ENCODE measurements around the gene UCHL1. TPM values are rescaled to one million over a fixed set of nuclear protein-coding genes. Genes with fewer than 3 reads are reported as not detected.

The UCHL1 gene
- total RNA-seq, 3 donors from 2014 or later (not counting 1 experiment from before 2014, with no cell fraction given): not detected

- peaks cover 22% of the 10 kb centered on the region for H3K4me1 ChIP-seq (ENCODE audit: control insufficient read depth, insufficient read depth, low read length)
- DNase-seq (peak in 1 of 2 donors; percentile 47), ATAC-seq (peak; percentile 24 to 46 (median 35))
- no peak within 1 kb of the TSS for H3K27ac Mint-ChIP-seq
- no peaks in the 10 kb centered on the region for H3K36me3 ChIP-seq (ENCODE audit: control insufficient read depth, insufficient read depth, low read length)
- H3K4me1 Mint-ChIP-seq: peaks cover 19 to 22% of the 10 kb centered on the region in 2 donors
- peaks cover 32% of the 10 kb centered on the region for H3K27me3 ChIP-seq (ENCODE audit: control insufficient read depth, insufficient read depth, low read length)
- under 1% methylated on average over 71 of the region's 71 CpGs for WGBS (ENCODE audit: insufficient coverage)
- TF ChIP-seq CTCF (IDR thresholded peaks at IDR 0.05): no peak
- no peak within 1 kb of the TSS for H3K4me3 ChIP-seq (ENCODE audit: low read length)
- no peaks in the 10 kb centered on the region for H3K9me3 ChIP-seq (ENCODE audit: control insufficient read depth, insufficient read depth, low read length)
- intact Hi-C loops (cut with micrococcal nuclease): no loop called here
- H3K9me3 Mint-ChIP-seq: peaks cover 0 to 4% of the 10 kb centered on the region in 2 donors
- H3K27ac ChIP-seq (ENCODE audit: low read length): no peak within 1 kb of the TSS
- no peaks in the 10 kb centered on the region for H3K36me3 Mint-ChIP-seq
- peak within 1 kb of the TSS; percentile 57 for H3K4me3 Mint-ChIP-seq
- peaks cover 47 to 53% of the 10 kb centered on the region in 2 donors for H3K27me3 Mint-ChIP-seq (ENCODE audit: low read depth in 2 of 2)
Observed at GRCh38 chr4:41214136-41214824, 42.4 kb upstream of the UCHL1 start, which contains the start of gene APBB2. Gene APBB2, minus strand, starts transcription at chr4:41214542. Its CDS starts 181,288 bp downstream, at chr4:41033254.

GRCh38 chr4:41214825-41215146, 41.9 kb upstream of the UCHL1 start:
- no peaks in the 10 kb centered on the region for H3K36me3 Mint-ChIP-seq
- peaks cover 32% of the 10 kb centered on the region for H3K27me3 ChIP-seq (ENCODE audit: control insufficient read depth, insufficient read depth, low read length)
- no peak overlapping the region for H3K27ac Mint-ChIP-seq
- H3K4me1 ChIP-seq (ENCODE audit: control insufficient read depth, insufficient read depth, low read length): peaks cover 22% of the 10 kb centered on the region
- intact Hi-C loops (cut with micrococcal nuclease): no loop called here
- TF ChIP-seq CTCF (IDR thresholded peaks at IDR 0.05): no peak
- H3K27ac ChIP-seq (ENCODE audit: low read length): no peak overlapping the region
- peaks cover 48 to 51% of the 10 kb centered on the region in 2 donors for H3K27me3 Mint-ChIP-seq (ENCODE audit: low read depth in 2 of 2)
- peak overlapping the region; percentile 47 for H3K4me3 Mint-ChIP-seq
- no peaks in the 10 kb centered on the region for H3K9me3 ChIP-seq (ENCODE audit: control insufficient read depth, insufficient read depth, low read length)
- H3K36me3 ChIP-seq (ENCODE audit: control insufficient read depth, insufficient read depth, low read length): no peaks in the 10 kb centered on the region
- DNase-seq: no peak
- H3K9me3 Mint-ChIP-seq: peaks cover 0 to 4% of the 10 kb centered on the region in 2 donors
- WGBS (ENCODE audit: insufficient coverage): 19% methylated on average over 8 of the region's 8 CpGs
- peaks cover 19 to 22% of the 10 kb centered on the region in 2 donors for H3K4me1 Mint-ChIP-seq
- no peak overlapping the region for H3K4me3 ChIP-seq (ENCODE audit: low read length)
- ATAC-seq: no peak

- Histone ChIP-seq H3K9me3 (ENCODE audit: control insufficient read depth, insufficient read depth, low read length) (no peaks in the 10 kb centered on the region), H3K27me3 (ENCODE audit: control insufficient read depth, insufficient read depth, low read length) (peaks cover 32% of the 10 kb centered on the region), H3K36me3 (ENCODE audit: control insufficient read depth, insufficient read depth, low read length) (no peaks in the 10 kb centered on the region), H3K4me3 (ENCODE audit: low read length) (no peak overlapping the region), H3K4me1 (ENCODE audit: control insufficient read depth, insufficient read depth, low read length) (peaks cover 22% of the 10 kb centered on the region), H3K27ac (ENCODE audit: low read length) (no peak overlapping the region)
- H3K4me1 Mint-ChIP-seq: peaks cover 19 to 22% of the 10 kb centered on the region in 2 donors
- intact Hi-C loops (cut with micrococcal nuclease): no loop called here
- no peak for TF ChIP-seq CTCF (IDR thresholded peaks at IDR 0.05)
- WGBS (ENCODE audit: insufficient coverage): 51% methylated on average over 9 of the region's 9 CpGs
- DNase-seq (no peak), ATAC-seq (no peak)
- H3K36me3 Mint-ChIP-seq: no peaks in the 10 kb centered on the region
- H3K4me3 Mint-ChIP-seq: peak overlapping the region; percentile 47
- H3K27me3 Mint-ChIP-seq (ENCODE audit: low read depth in 2 of 2): peaks cover 47 to 54% of the 10 kb centered on the region in 2 donors
- H3K9me3 Mint-ChIP-seq: peaks cover 0 to 4% of the 10 kb centered on the region in 2 donors
- no peak overlapping the region for H3K27ac Mint-ChIP-seq
Observed at GRCh38 chr4:41215155-41215554, 41.6 kb upstream of the UCHL1 start.

- DNase-seq: no peak
- ATAC-seq: no peak
- intact Hi-C loops (cut with micrococcal nuclease): no loop called here
- Histone ChIP-seq H3K36me3 (ENCODE audit: control insufficient read depth, insufficient read depth, low read length) (no peaks in the 10 kb centered on the region), H3K27ac (ENCODE audit: low read length) (no peak overlapping the region), H3K4me3 (ENCODE audit: low read length) (no peak overlapping the region), H3K27me3 (ENCODE audit: control insufficient read depth, insufficient read depth, low read length) (peaks cover 32% of the 10 kb centered on the region), H3K9me3 (ENCODE audit: control insufficient read depth, insufficient read depth, low read length) (no peaks in the 10 kb centered on the region), H3K4me1 (ENCODE audit: control insufficient read depth, insufficient read depth, low read length) (peaks cover 22% of the 10 kb centered on the region)
- WGBS (ENCODE audit: insufficient coverage): 42% methylated on average over 8 of the region's 8 CpGs
- Mint-ChIP-seq H3K4me3 (peak overlapping the region; percentile 40), H3K9me3 (peaks cover 0 to 4% of the 10 kb centered on the region in 2 donors), H3K4me1 (peaks cover 19 to 22% of the 10 kb centered on the region in 2 donors), H3K27ac (no peak overlapping the region), H3K27me3 (ENCODE audit: low read depth in 2 of 2) (peaks cover 50 to 59% of the 10 kb centered on the region in 2 donors), H3K36me3 (no peaks in the 10 kb centered on the region)
- TF ChIP-seq CTCF (IDR thresholded peaks at IDR 0.05): no peak
Observed at GRCh38 chr4:41215969-41216293, 40.8 kb upstream of the UCHL1 start.

All from natural killer cell (primary cell).